ENCODE results near the gene TUBA4B. TPM values are rescaled to one million over a fixed set of nuclear protein-coding genes. Genes with fewer than 3 reads are reported as not detected.
A peak's percentile ranks its signal among the peaks of the same experiment; 100 is the strongest.

The TUBA4B gene
- polyA plus RNA-seq, 4 donors, result 0.06 to 0.67 TPM; not detected in 2

DNA sequence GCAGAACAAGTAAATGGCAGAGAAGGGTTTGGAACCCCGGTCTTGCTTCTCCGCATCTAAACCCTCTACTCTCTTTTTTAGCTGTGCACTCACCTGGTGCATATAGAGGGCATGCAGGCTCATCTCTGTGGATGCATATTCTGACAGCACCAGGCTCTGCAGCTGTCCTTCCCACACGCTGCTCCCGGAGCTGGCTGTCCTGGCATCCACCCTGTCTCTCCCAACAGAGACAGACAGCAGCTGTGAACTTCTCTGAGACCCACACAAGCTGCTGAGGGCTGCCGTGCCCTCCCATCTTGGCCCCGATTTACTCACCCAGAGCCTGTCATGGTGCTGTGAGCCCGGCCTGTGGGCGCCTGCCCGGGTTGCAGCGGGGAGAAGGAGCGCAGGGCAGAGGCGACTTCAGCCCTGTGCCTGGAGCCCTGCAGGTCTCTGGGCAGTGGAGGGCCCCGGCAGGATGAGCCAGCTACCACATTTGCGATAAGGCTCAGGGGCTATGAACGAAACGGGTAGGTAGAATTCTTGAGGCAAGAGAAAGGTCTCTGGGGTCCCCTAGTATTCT is 31.0 kb upstream of the TUBA4B start:
- whole genome bisulfite sequencing, 3 donors, result 91 to 98% (median 95%) methylated on average over 16 of the region's 16 CpGs
- Histone ChIP-seq H3K36me3 (ENCODE audit: control insufficient read depth in 3 of 3, insufficient read depth in 2 of 3, low read depth in 1 of 3, low read length in 3 of 3) (peaks cover 14 to 72% (median 34%) of the 10 kb centered on the region in 3 donors), H3K4me1 (ENCODE audit: control insufficient read depth in 3 of 3, insufficient read depth in 2 of 3, low read depth in 1 of 3, low read length in 2 of 3) (peaks cover 4 to 28% (median 5%) of the 10 kb centered on the region in 3 donors)

DNA sequence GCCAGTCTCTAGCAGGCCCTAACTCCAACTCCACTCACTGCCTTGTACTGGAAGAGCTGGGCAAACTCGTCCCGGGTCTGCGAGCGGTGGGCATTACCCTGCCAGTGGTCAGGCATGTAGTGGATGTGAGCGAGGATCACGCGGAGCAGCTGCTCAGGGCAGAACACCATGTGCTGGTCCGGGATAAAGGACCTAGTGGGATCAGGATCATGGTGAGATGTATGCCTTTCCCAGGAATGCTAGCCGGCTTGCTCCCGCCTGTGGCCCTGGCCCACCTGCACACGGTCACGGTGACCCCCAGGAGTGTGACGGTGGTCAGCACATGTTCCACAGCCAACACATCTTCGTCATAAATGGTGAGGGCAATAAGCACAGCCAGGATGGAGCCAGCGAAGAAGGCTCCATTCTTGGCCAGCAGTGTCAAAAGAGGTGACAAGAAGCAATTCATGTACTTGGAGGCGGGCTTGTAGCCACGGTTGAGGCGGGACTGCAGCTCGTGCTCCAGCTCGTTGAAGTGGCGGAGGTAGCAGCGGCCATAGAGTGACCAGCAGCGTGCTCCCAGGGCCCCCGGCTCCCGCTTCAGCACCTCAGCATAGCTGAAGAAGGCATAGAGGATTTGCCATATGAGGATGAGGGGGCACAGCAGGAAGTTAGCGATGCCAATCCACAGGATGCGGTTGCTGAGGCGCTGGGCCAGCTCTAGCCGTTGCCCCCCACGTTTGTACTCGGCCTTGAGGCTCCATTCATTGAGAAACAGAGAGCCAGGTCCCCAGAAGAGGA is 29.0 kb upstream of the TUBA4B start:
- H3K4me3 ChIP-seq (ENCODE audit: low read depth in 1 of 3, low read length in 3 of 3), result no peak overlapping the region
- peaks cover 8 to 23% (median 15%) of the 10 kb centered on the region in 3 donors for H3K4me1 ChIP-seq (ENCODE audit: control insufficient read depth in 3 of 3, insufficient read depth in 2 of 3, low read depth in 1 of 3, low read length in 2 of 3)
- FAIRE-seq (no peak), DNase-seq (no peak)
- no peaks in the 10 kb centered on the region for H3K9me3 ChIP-seq (ENCODE audit: control insufficient read depth in 2 of 2, insufficient read depth in 1 of 2, low read depth in 1 of 2, low read length in 1 of 2)
- WGBS, 3 donors, result 95 to 97% (median 95%) methylated on average over 29 to 31 of the region's 31 CpGs
- no peak overlapping the region for H3K27ac ChIP-seq (ENCODE audit: low read depth in 1 of 3, low read length in 2 of 3)
- no peaks in the 10 kb centered on the region for H3K27me3 ChIP-seq (ENCODE audit: control insufficient read depth in 3 of 3, insufficient read depth in 3 of 3, low read length in 3 of 3)
- peaks cover 14 to 85% (median 34%) of the 10 kb centered on the region in 3 donors for H3K36me3 ChIP-seq (ENCODE audit: control insufficient read depth in 3 of 3, insufficient read depth in 2 of 3, low read depth in 1 of 3, low read length in 3 of 3)

More for the DNA sequence above, 31.0 kb upstream of the TUBA4B start:
- no peaks in the 10 kb centered on the region for H3K27me3 ChIP-seq (ENCODE audit: control insufficient read depth in 3 of 3, insufficient read depth in 3 of 3, low read length in 3 of 3)
- H3K27ac ChIP-seq (ENCODE audit: low read depth in 1 of 3, low read length in 2 of 3), result no peak overlapping the region
- no peak overlapping the region for H3K4me3 ChIP-seq (ENCODE audit: low read depth in 1 of 3, low read length in 3 of 3)
- DNase-seq (no peak), FAIRE-seq (no peak)
- no peaks in the 10 kb centered on the region for H3K9me3 ChIP-seq (ENCODE audit: control insufficient read depth in 2 of 2, insufficient read depth in 1 of 2, low read depth in 1 of 2, low read length in 1 of 2)

DNA sequence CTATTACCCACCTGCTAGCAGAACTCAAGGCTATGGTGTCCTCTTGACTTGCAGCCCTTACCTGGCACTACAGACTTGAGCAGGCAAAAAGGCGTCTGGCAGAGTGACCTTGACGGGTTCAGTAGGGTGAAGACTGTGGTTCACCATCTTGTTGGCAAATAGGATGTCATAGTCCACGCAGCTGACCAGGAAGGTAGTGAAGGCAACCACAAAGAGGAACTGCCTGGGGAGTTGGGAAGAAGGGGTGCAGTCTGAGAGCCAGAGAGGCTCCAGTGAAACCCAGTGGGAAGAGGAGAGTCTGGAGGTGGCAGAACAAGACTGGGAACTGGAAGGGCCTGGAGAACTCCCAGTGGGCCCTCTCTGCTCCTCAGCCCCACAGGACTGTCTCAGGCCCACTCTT is 27.7 kb upstream of the TUBA4B start:
- Histone ChIP-seq H3K4me1 (ENCODE audit: control insufficient read depth in 3 of 3, insufficient read depth in 2 of 3, low read depth in 1 of 3, low read length in 2 of 3) (peaks cover 5 to 13% (median 10%) of the 10 kb centered on the region in 3 donors), H3K27me3 (ENCODE audit: control insufficient read depth in 3 of 3, insufficient read depth in 3 of 3, low read length in 3 of 3) (no peaks in the 10 kb centered on the region), H3K36me3 (ENCODE audit: control insufficient read depth in 3 of 3, insufficient read depth in 2 of 3, low read depth in 1 of 3, low read length in 3 of 3) (peaks cover 14 to 72% (median 32%) of the 10 kb centered on the region in 3 donors), H3K4me3 (ENCODE audit: low read depth in 1 of 3, low read length in 3 of 3) (no peak overlapping the region), H3K9me3 (ENCODE audit: control insufficient read depth in 2 of 2, insufficient read depth in 1 of 2, low read depth in 1 of 2, low read length in 1 of 2) (no peaks in the 10 kb centered on the region), H3K27ac (ENCODE audit: low read depth in 1 of 3, low read length in 2 of 3) (no peak overlapping the region)
- DNase-seq, result no peak
- FAIRE-seq, result no peak
- 77 to 84% (median 80%) methylated on average over 3 of the region's 3 CpGs for WGBS, 3 donors

DNA sequence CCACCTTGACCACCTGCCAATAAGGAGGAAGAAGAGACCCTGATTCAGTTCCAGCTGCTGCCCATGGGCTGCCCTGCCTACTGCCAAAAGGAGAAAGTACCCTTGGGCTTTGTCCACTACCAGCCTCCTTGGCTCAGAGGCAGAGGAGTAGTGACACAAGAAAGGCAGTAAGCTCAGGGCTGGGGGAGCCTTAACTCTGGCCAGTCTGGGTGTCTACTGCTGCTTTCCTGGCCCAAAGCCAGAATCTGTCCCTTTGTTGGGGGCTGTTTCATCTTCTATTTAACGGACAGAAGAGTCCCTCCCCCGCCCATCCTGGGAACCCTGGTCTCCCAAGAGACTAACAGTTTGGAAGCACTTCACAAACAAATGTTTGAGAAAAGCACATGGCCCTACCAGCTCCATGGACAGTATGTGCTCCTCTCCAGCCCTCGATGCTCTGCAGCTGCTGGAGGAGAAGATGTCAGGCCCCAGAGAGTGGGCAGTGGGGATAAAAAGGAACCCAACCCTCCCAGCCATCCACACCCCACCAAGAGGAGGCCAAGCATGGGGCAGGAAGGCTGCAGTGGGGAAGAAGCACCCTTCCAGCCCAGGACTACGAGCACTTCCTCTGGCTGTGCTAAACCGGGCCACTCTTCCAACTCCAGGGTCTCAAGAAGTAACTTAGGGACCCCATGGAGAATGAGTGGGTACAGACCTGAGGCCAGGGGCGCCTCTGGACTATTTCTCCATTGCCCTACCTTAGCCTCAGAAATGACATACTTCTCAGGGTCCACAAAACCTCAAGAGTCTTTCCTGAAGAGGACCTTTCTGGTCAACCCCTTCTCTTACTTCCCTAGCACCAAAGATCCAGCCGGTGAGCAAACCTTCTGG is 24.8 kb upstream of the TUBA4B start:
- H3K27me3 ChIP-seq (ENCODE audit: control insufficient read depth in 3 of 3, insufficient read depth in 3 of 3, low read length in 3 of 3), result no peaks in the 10 kb centered on the region
- peaks cover 12 to 58% (median 32%) of the 10 kb centered on the region in 3 donors for H3K36me3 ChIP-seq (ENCODE audit: control insufficient read depth in 3 of 3, insufficient read depth in 2 of 3, low read depth in 1 of 3, low read length in 3 of 3)
- H3K4me3 ChIP-seq (ENCODE audit: low read depth in 1 of 3, low read length in 3 of 3), result peak overlapping the region; percentile 63 to 85 (median 84)
- peak overlapping the region; percentile 86 to 98 (median 95) for H3K27ac ChIP-seq (ENCODE audit: low read depth in 1 of 3, low read length in 2 of 3)
- H3K4me1 ChIP-seq (ENCODE audit: control insufficient read depth in 3 of 3, insufficient read depth in 2 of 3, low read depth in 1 of 3, low read length in 2 of 3), result peaks cover 5 to 13% (median 10%) of the 10 kb centered on the region in 3 donors
- H3K9me3 ChIP-seq (ENCODE audit: control insufficient read depth in 2 of 2, insufficient read depth in 1 of 2, low read depth in 1 of 2, low read length in 1 of 2), result no peaks in the 10 kb centered on the region
- DNase-seq (no peak), FAIRE-seq (no peak)
- 31 to 40% (median 36%) methylated on average over 7 of the region's 7 CpGs for WGBS, 3 donors

- peak overlapping the region; percentile 86 to 98 (median 95) for H3K27ac ChIP-seq (ENCODE audit: low read depth in 1 of 3, low read length in 2 of 3)
- peak overlapping the region; percentile 63 to 85 (median 84) for H3K4me3 ChIP-seq (ENCODE audit: low read depth in 1 of 3, low read length in 3 of 3)
- H3K36me3 ChIP-seq (ENCODE audit: control insufficient read depth in 3 of 3, insufficient read depth in 2 of 3, low read depth in 1 of 3, low read length in 3 of 3), result peaks cover 15 to 57% (median 30%) of the 10 kb centered on the region in 3 donors
- no peaks in the 10 kb centered on the region for H3K9me3 ChIP-seq (ENCODE audit: control insufficient read depth in 2 of 2, insufficient read depth in 1 of 2, low read depth in 1 of 2, low read length in 1 of 2)
- 0 to 2% (median 1%) methylated on average over 11 to 19 of the region's 19 CpGs for WGBS, 3 donors
- peaks cover 5 to 13% (median 10%) of the 10 kb centered on the region in 3 donors for H3K4me1 ChIP-seq (ENCODE audit: control insufficient read depth in 3 of 3, insufficient read depth in 2 of 3, low read depth in 1 of 3, low read length in 2 of 3)
- H3K27me3 ChIP-seq (ENCODE audit: control insufficient read depth in 3 of 3, insufficient read depth in 3 of 3, low read length in 3 of 3), result no peaks in the 10 kb centered on the region
- FAIRE-seq (no peak), DNase-seq (no peak)
These were observed 24.1 kb upstream of the TUBA4B start for GRCh38 chr2:219228911-219229304.

GRCh38 chr2:219229305-219230058 is 23.6 kb upstream of the TUBA4B start, which contains the start of the genes ANKZF1 and ATG9A:
TSS of gene ANKZF1 (plus strand) at chr2:219229806. CDS start at chr2:219230258, 452 bp downstream.
TSS of gene ATG9A (minus strand) at chr2:219229636. CDS start at chr2:219228024, 1,612 bp downstream.
- Histone ChIP-seq H3K36me3 (ENCODE audit: control insufficient read depth in 3 of 3, insufficient read depth in 2 of 3, low read depth in 1 of 3, low read length in 3 of 3) (peaks cover 15 to 55% (median 26%) of the 10 kb centered on the region in 3 donors), H3K9me3 (ENCODE audit: control insufficient read depth in 2 of 2, insufficient read depth in 1 of 2, low read depth in 1 of 2, low read length in 1 of 2) (no peaks in the 10 kb centered on the region), H3K4me3 (ENCODE audit: low read depth in 1 of 3, low read length in 3 of 3) (peak within 1 kb of the TSS; percentile 63 to 85 (median 84)), H3K4me1 (ENCODE audit: control insufficient read depth in 3 of 3, insufficient read depth in 2 of 3, low read depth in 1 of 3, low read length in 2 of 3) (peaks cover 5 to 13% (median 10%) of the 10 kb centered on the region in 3 donors), H3K27ac (ENCODE audit: low read depth in 1 of 3, low read length in 2 of 3) (peak within 1 kb of the TSS; percentile 87 to 98 (median 95)), H3K27me3 (ENCODE audit: control insufficient read depth in 3 of 3, insufficient read depth in 3 of 3, low read length in 3 of 3) (no peaks in the 10 kb centered on the region)
- DNase-seq (peak; percentile 99 to 100), FAIRE-seq (peak; percentile 26)
- WGBS, 3 donors, result 0 to 1% (median 0%) methylated on average over 65 to 80 of the region's 80 CpGs

DNA sequence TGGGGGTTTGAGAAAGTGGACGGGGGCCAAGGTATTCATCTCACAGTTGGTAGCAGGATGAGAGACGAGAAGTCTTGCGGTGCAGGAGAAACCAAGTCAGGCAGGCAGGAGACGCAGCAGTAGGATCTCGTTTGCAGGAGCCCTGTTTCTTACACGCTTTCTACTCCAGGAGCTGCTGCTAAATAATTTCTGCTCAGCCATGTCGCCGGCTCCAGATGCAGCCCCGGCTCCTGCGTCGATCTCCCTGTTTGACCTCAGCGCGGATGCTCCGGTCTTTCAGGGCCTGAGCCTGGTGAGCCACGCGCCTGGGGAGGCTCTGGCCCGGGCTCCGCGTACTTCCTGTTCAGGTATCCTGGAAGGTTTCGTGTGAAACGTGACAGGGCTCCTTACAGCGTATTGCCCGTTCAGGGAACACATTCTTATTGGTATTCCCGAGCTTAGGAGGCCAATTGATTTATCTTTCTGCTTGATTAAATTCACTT is 22.9 kb upstream of the TUBA4B start:
- H3K36me3 ChIP-seq (ENCODE audit: control insufficient read depth in 3 of 3, insufficient read depth in 2 of 3, low read depth in 1 of 3, low read length in 3 of 3), result peaks cover 14 to 55% (median 27%) of the 10 kb centered on the region in 3 donors
- FAIRE-seq, result no peak
- WGBS, 3 donors, result 0 to 1% (median 0%) methylated on average over 24 of the region's 24 CpGs
- H3K27ac ChIP-seq (ENCODE audit: low read depth in 1 of 3, low read length in 2 of 3), result peak overlapping the region; percentile 85 to 98 (median 87)
- H3K4me1 ChIP-seq (ENCODE audit: control insufficient read depth in 3 of 3, insufficient read depth in 2 of 3, low read depth in 1 of 3, low read length in 2 of 3), result peaks cover 5 to 13% (median 10%) of the 10 kb centered on the region in 3 donors
- H3K27me3 ChIP-seq (ENCODE audit: control insufficient read depth in 3 of 3, insufficient read depth in 3 of 3, low read length in 3 of 3), result no peaks in the 10 kb centered on the region
- DNase-seq, result peak; percentile 72 to 87
- H3K4me3 ChIP-seq (ENCODE audit: low read depth in 1 of 3, low read length in 3 of 3), result peak overlapping the region; percentile 38 to 85 (median 72)
- no peaks in the 10 kb centered on the region for H3K9me3 ChIP-seq (ENCODE audit: control insufficient read depth in 2 of 2, insufficient read depth in 1 of 2, low read depth in 1 of 2, low read length in 1 of 2)
